Adipocyte (in vitro differentiated cells): ENCODE data around the gene ZNF341.

Experiments
- DNase-seq: peaks from one replicate; pipeline ENCODE4 v3.0.0-alpha.2; 2015; ENCODE audit warnings: low read depth
- H3K27me3 ChIP-seq: replicated peaks from 2 replicates; pipeline ENCODE4 v1.7.0; 2013; ENCODE audit warnings: mild to moderate bottlenecking, low read length, moderate library complexity; ENCODE audit not compliant: control insufficient read depth, insufficient read depth
- H3K36me3 ChIP-seq: 2 replicates; pipeline ENCODE4 v1.7.0; 2013; ENCODE audit warnings: low read length, mild to moderate bottlenecking, moderate library complexity; ENCODE audit not compliant: control insufficient read depth, insufficient read depth, severe bottlenecking
- H3K4me1 ChIP-seq: 2 replicates; pipeline ENCODE4 v1.7.0; 2013; ENCODE audit warnings: mild to moderate bottlenecking, low read length, moderate library complexity; ENCODE audit not compliant: control insufficient read depth, insufficient read depth
- H3K4me3 ChIP-seq: 2 replicates; pipeline ENCODE4 v1.7.0; 2013; ENCODE audit warnings: mild to moderate bottlenecking, low read length, moderate library complexity
- H3K9ac ChIP-seq: 2 replicates; pipeline ENCODE4 v1.7.0; 2013; ENCODE audit warnings: mild to moderate bottlenecking, low read length, moderate library complexity
- H3K9me3 ChIP-seq: 2 replicates; pipeline ENCODE4 v1.7.0; 2013; ENCODE audit warnings: mild to moderate bottlenecking, low read length, moderate library complexity; ENCODE audit not compliant: control insufficient read depth

ZNF341 gene

DNA sequence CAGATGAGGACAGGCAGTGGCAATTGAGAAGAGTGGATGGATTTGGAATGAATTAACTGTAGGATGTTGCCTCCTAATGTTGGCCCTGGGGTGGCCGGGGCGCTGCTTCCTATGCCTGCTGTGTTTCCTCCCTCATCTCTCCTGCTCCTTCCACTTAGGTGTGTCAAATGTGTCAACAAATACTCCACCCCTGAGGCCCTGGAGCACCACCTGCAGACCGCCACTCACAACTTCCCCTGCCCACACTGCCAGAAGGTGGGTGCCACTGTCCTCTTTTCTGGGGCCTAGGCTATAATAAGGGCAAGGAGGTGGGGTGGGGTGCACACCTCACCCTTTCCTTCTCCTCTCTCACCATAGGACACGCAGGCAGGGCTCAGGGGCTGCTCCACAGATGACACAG is 49.3 kb downstream of the ZNF341 start:
- Histone ChIP-seq H3K36me3 (peaks cover 8% of the 10 kb centered on the region), H3K9ac (no peak overlapping the region), H3K9me3 (no peaks in the 10 kb centered on the region), H3K4me3 (no peak overlapping the region), H3K27me3 (no peaks in the 10 kb centered on the region), H3K4me1 (no peaks in the 10 kb centered on the region)
- DNase-seq = no peak

DNA sequence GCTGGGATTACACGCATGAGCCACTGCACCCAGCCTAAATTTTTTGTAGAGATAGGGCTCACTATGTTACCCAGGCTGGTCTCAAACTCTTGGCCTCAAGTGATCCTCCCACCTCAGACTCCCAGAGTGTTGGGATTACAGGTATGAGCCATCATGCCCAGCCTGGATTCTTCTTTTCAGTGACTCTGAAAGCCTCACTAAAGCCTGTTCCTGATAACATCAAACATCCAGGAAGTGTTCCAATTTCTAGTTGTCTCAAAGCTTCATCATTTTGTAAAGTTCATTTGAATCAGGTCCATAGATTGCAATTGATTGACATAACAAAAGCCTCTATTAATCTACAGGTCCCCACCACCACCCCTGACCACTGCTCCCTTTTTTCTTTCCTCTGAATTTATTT is 50.1 kb downstream of the ZNF341 start:
- Histone ChIP-seq H3K4me3 (no peak overlapping the region), H3K4me1 (no peaks in the 10 kb centered on the region), H3K36me3 (peaks cover 8% of the 10 kb centered on the region), H3K9me3 (no peaks in the 10 kb centered on the region), H3K27me3 (no peaks in the 10 kb centered on the region), H3K9ac (no peak overlapping the region)
- no peak for DNase-seq

- Histone ChIP-seq H3K27me3 (no peaks in the 10 kb centered on the region), H3K36me3 (peaks cover 8% of the 10 kb centered on the region), H3K4me1 (no peaks in the 10 kb centered on the region), H3K9me3 (no peaks in the 10 kb centered on the region), H3K4me3 (no peak overlapping the region), H3K9ac (no peak overlapping the region)
- DNase-seq = no peak
Observed at GRCh38 chr20:33783256-33783655, 51.5 kb downstream of the ZNF341 start.

- H3K4me3 ChIP-seq = no peak overlapping the region
- H3K27me3 ChIP-seq = no peaks in the 10 kb centered on the region
- no peaks in the 10 kb centered on the region for H3K9me3 ChIP-seq
Observed at GRCh38 chr20:33783818-33784217, 52.0 kb downstream of the ZNF341 start.

DNA sequence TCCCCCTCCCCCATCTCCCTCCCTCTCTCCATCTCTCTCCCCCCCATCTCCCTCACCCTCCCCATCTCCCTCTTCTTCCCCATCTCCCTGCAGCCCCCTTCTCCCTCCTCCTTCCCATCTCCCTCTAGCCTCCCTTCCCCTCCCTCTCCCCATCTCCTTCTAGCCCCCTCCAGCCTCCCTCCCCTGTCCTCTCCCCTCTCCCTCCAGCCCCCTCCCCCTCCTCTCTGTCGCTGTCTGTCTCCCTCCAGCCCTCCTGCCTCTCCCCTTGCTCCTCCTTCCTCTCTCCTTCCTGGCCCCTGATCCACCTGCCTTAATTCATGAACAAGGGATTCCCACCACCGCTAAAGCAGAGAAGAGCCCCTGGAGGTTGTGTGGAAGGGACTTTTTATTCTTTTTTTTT is 52.4 kb downstream of the ZNF341 start:
- H3K4me3 ChIP-seq = no peak overlapping the region
- H3K9me3 ChIP-seq = no peaks in the 10 kb centered on the region
- peaks cover 3% of the 10 kb centered on the region for H3K4me1 ChIP-seq
- peaks cover 8% of the 10 kb centered on the region for H3K36me3 ChIP-seq
- no peak for DNase-seq
- no peak overlapping the region for H3K9ac ChIP-seq
- H3K27me3 ChIP-seq = no peaks in the 10 kb centered on the region

More at GRCh38 chr20:33783818-33784217, 52.0 kb downstream of the ZNF341 start:
- peaks cover 8% of the 10 kb centered on the region for H3K36me3 ChIP-seq
- no peaks in the 10 kb centered on the region for H3K4me1 ChIP-seq
- H3K9ac ChIP-seq = no peak overlapping the region
- DNase-seq = no peak

DNA sequence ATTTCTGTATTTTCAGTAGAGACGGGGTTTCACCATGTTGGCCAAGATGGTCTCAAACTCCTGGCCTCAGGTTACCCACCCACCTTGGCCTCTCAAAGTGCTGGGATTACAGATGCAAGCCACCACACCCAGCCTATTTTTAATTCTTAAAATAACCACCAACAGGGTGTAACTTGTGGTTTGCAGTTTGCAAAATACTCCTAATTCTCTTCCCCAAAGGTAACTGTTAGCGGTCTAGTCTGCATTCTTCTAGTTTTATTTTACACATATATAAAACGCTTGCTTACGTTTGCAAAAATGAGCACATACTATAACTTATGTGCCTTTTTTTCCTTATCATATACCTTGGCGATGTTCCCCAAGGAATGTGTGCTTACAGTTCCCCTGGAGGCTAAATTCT is 53.7 kb downstream of the ZNF341 start:
- Histone ChIP-seq H3K27me3 (no peaks in the 10 kb centered on the region), H3K9ac (no peak overlapping the region), H3K9me3 (no peaks in the 10 kb centered on the region), H3K4me1 (peaks cover 10% of the 10 kb centered on the region), H3K4me3 (no peak overlapping the region), H3K36me3 (peaks cover 8% of the 10 kb centered on the region)
- no peak for DNase-seq

DNA sequence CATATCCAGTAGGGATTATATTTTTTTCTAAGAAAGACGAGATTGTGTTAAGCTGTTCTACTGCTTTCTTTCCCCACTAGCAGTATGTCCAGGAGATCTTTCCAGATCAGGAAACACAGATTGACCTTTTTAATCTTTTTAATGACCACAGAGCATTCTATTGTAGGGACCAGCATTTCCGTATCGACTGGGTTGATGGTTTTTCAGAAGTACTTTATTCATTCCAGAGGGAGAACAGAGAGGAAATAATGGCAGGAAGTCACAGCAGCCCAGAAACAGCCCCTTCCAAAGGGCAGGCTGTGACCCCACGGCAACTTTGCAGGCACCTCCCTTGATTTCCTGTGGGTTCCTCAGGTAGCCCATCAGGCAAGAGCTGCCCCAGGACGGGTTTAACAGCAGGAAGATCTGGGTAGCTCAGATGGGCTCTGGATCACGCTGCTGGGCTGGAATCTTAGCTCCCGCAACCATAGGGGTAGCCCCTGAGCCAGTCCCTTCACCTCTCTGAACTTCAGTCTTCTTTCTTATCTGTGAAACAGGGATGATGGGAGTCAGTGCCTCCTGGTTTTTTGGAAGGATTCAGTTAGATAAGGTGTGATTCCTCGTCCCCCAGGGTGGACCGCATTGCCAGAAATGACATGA is 55.6 kb downstream of the ZNF341 start:
- DNase-seq = no peak

DNA sequence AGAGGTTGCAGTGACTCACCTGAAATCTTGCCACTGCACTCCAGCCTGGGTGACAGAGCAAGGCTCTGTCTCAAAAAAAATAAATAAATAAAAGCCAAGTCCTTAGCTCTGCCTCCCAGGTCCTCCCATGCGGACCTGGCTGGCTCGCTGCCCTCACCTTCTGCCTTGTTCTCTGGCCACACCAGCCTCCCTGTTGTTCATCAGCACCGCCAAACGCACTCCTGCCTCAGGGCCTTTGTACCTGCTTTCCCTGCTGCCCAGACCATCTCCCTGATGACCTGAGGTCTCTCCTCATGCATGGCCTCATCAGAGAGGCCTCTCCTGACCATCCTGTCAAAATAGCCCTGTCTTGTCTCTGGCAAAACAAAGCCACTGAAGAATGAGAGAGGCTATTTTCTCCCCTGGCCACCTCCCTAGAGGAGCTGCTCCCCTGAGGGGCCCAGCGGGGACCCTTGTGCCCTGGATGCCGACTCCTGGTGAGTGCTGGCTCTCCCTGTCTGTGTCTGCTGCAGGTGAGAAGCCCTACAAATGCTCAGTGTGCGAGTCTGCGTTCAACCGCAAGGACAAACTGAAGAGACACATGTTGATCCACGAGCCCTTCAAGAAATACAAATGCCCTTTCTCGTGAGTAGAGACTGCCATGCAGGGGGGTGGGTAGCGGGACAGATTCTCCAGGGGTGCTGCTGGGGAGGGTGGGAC is 56.7 kb downstream of the ZNF341 start:
- H3K9ac ChIP-seq = no peak overlapping the region
- H3K27me3 ChIP-seq = no peaks in the 10 kb centered on the region
- H3K36me3 ChIP-seq = no peaks in the 10 kb centered on the region
- no peak for DNase-seq
- H3K4me1 ChIP-seq = peaks cover 15% of the 10 kb centered on the region
- no peak overlapping the region for H3K4me3 ChIP-seq
- H3K9me3 ChIP-seq = no peaks in the 10 kb centered on the region

More for the DNA sequence above, 55.6 kb downstream of the ZNF341 start:
- no peaks in the 10 kb centered on the region for H3K27me3 ChIP-seq
- H3K4me3 ChIP-seq = no peak overlapping the region
- H3K4me1 ChIP-seq = peaks cover 10% of the 10 kb centered on the region
- H3K36me3 ChIP-seq = no peaks in the 10 kb centered on the region
- H3K9ac ChIP-seq = no peak overlapping the region
- no peaks in the 10 kb centered on the region for H3K9me3 ChIP-seq

DNA sequence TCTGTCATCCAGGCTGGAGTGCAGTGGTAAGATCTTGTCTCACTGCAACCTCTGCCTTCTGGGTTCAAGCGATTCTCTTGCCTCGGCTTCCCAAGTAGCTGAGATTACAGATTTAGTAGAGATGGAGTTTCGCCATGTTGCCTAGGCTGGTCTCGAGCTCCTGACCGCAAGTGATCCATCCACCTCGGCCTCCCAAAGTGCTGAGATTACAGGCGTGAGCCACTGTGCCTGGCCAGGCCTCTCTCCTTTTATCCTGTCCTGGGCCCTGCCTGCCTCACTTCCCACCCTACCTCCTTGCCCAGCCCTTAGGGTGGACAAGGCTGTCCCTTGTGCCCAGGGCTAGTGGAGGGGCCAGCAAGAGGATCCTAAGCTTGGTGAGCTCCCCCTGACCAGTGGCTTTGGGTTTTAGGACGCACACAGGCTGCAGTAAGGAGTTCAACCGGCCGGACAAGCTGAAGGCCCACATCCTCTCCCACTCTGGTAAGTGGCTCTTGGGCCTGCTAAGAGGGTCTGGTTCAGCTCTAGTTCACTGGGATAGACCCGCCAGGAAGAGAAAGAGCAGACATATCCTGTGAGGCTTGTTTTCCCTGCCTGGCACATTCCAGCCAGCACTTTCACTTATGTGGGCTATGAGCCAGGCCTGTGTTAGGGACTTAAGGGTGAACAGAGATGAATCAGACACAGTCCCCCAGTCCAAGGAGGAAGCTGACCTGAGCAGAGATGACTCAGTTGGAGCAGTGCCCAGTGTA is 57.5 kb downstream of the ZNF341 start:
- peak; percentile 76 for DNase-seq
- H3K4me3 ChIP-seq = no peak overlapping the region
- H3K36me3 ChIP-seq = no peaks in the 10 kb centered on the region
- no peaks in the 10 kb centered on the region for H3K9me3 ChIP-seq
- H3K4me1 ChIP-seq = peaks cover 18% of the 10 kb centered on the region
- H3K27me3 ChIP-seq = no peaks in the 10 kb centered on the region
- peak overlapping the region; percentile 77 for H3K9ac ChIP-seq

GRCh38 chr20:33789858-33790182 is 58.0 kb downstream of the ZNF341 start:
- no peaks in the 10 kb centered on the region for H3K27me3 ChIP-seq

DNA sequence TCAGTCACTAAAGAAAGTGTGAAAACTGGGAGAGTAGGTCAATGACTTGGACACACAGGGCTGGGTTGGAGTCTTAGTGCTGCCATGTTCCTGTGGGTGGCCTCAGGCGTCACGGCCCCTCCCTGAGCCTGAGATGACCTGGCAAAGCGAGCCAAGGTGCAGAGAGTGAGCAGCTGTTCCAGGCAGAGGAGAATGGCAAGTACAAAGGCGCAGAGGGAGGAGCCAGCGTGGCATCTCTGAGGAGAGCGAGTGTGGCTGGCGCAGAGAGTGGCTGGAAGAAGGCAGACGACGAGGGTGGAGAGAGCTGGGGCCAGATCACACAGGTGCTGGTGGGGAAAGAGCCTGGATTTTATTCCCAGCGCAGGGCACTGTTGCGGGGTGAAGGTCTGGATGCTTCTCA is 58.8 kb downstream of the ZNF341 start:
- Histone ChIP-seq H3K36me3 (no peaks in the 10 kb centered on the region), H3K27me3 (no peaks in the 10 kb centered on the region), H3K9me3 (no peaks in the 10 kb centered on the region), H3K4me3 (no peak overlapping the region), H3K4me1 (peaks cover 18% of the 10 kb centered on the region), H3K9ac (no peak overlapping the region)
- DNase-seq = no peak

More at GRCh38 chr20:33789858-33790182, 58.0 kb downstream of the ZNF341 start:
- peaks cover 18% of the 10 kb centered on the region for H3K4me1 ChIP-seq
- no peaks in the 10 kb centered on the region for H3K36me3 ChIP-seq
- no peaks in the 10 kb centered on the region for H3K9me3 ChIP-seq
- H3K9ac ChIP-seq = no peak overlapping the region
- no peak overlapping the region for H3K4me3 ChIP-seq
- DNase-seq = no peak
